ENCODE results near the gene ABI3BP. TPM values are rescaled to one million over a fixed set of nuclear protein-coding genes. Genes with fewer than 3 reads are reported as not detected.

Gene ABI3BP
- total and polyA plus RNA-seq, 10 of the 15 experiments (the other 5 are each of a cell fraction or from before 2014, with no cell fraction given) = 0.03 to 0.42 (median 0.11) TPM; not detected in 4

- Histone ChIP-seq H3K9ac (ENCODE audit: control insufficient read depth, insufficient read depth, low read length) (no peak overlapping the region), H3K4me3 (no peak overlapping the region), H3K27me3 (replicated peaks in 1 of 2; ENCODE audit: control insufficient read depth in 2 of 2, insufficient read depth in 2 of 2, low read length in 1 of 2) (no peaks in the 10 kb centered on the region), H3K36me3 (ENCODE audit: control insufficient read depth in 2 of 2, insufficient read depth in 2 of 2, low read length in 1 of 2) (no peaks in the 10 kb centered on the region), H3K9me3 (replicated peaks; ENCODE audit: control insufficient read depth, insufficient read depth, low read length) (no peaks in the 10 kb centered on the region), H2AFZ (ENCODE audit: control insufficient read depth, low read depth, low read length) (no peak overlapping the region), H3K4me1 (ENCODE audit: control insufficient read depth, insufficient read depth, low read length) (no peaks in the 10 kb centered on the region), H3K4me2 (ENCODE audit: control insufficient read depth, insufficient read depth) (no peak overlapping the region), H3K27ac (ENCODE audit: control insufficient read depth, insufficient read depth) (no peak overlapping the region), H3K79me2 (ENCODE audit: control insufficient read depth, insufficient read depth, low read length) (no peaks in the 10 kb centered on the region), H4K20me1 (ENCODE audit: control insufficient read depth, insufficient read depth) (no peaks in the 10 kb centered on the region)
- BruUV-seq (replicated peaks) = no TSS peak
- SMC1A ChIA-PET (ENCODE audit: uncharacterized antibody, unreplicated experiment) = no interaction called here
- intact Hi-C loops (cut with micrococcal nuclease; ENCODE audit: unreplicated experiment) = no loop called here
- FAIRE-seq (no peak), ATAC-seq (no peak), DNase-seq (ENCODE audit: low read depth, low spot score) (no peak)
- POLR2A ChIA-PET = no interaction called here
- 3% methylated on average over 5 of the region's 5 CpGs for WGBS (ENCODE audit: insufficient coverage, insufficient replicate concordance, low lambda C conversion rate, missing lambda C conversion rate)
- RAD21 ChIA-PET (ENCODE audit: unreplicated experiment) = no interaction called here
- in situ Hi-C loops (cut with MboI) = no loop called here
- no peak for TF ChIP-seq PBX3 (IDR thresholded peaks at IDR 0.05; ENCODE audit: insufficient replicate concordance, low read depth, low read length)
- TF ChIP-seq SKIL (IDR thresholded peaks at IDR 0.05; ENCODE audit: low read depth, poor library complexity, severe bottlenecking) = no peak
- no peak for TF ChIP-seq YBX1 (IDR thresholded peaks at IDR 0.05)
- TF ChIP-seq CEBPZ (IDR thresholded peaks at IDR 0.05; ENCODE audit: low read depth, low read length) = no peak
- TF ChIP-seq ZSCAN29 (IDR thresholded peaks at IDR 0.05) = no peak
- TF ChIP-seq DPF2 (IDR thresholded peaks at IDR 0.05) = no peak
- no peak for TF ChIP-seq PML (IDR thresholded peaks at IDR 0.05; ENCODE audit: low read length)
- no peak for TF ChIP-seq FOXM1 (IDR thresholded peaks at IDR 0.05; ENCODE audit: low read depth, low read length)
- TF ChIP-seq SMAD5 (IDR thresholded peaks at IDR 0.05; ENCODE audit: low read depth) = no peak
- CTCF ChIA-PET = interaction anchor here (1.4 kb wide), 1 partner anchor 78 kb away, joined by 3 read pairs; no protein-coding TSS in a partner anchor
Measured at GRCh38 chr3:100875239-100875638, 118.0 kb downstream of the ABI3BP start.
